Measurements from ENCODE around the gene MIPEP.
A peak's percentile ranks its signal among the peaks of the same experiment; 100 is the strongest.
"Not testable (repeated sequence)": the region's sequence is repeated elsewhere in the genome, so short reads cannot be mapped to it uniquely, and the experiment has no call there.

The MIPEP gene

GRCh38 chr13:23889615-23890607, 711 bp upstream of the MIPEP start:
- H4K20me1 ChIP-seq (ENCODE audit: control insufficient read depth, insufficient read depth, low read depth, low read length): no peaks in the 10 kb centered on the region
- TF ChIP-seq EZH2phosphoT487 (IDR thresholded peaks at IDR 0.05; ENCODE audit: borderline replicate concordance, low read length): no peak
- TF ChIP-seq CTCF (IDR thresholded peaks at IDR 0.05; ENCODE audit: low read depth, low read length, poor library complexity, severe bottlenecking): peak; percentile 48
- H3K9me2 ChIP-seq (replicated peaks; ENCODE audit: control insufficient read depth, low read length): no peaks in the 10 kb centered on the region
- H3K4me1 ChIP-seq (ENCODE audit: control insufficient read depth, low read length): peaks cover 18% of the 10 kb centered on the region
- no peak overlapping the region for H3K27ac ChIP-seq (ENCODE audit: low read depth, low read length)
- H3F3A ChIP-seq (ENCODE audit: control insufficient read depth, insufficient read depth): no peaks in the 10 kb centered on the region
- H3K4me2 ChIP-seq (ENCODE audit: low read length): peak overlapping the region; percentile 75
- no peaks in the 10 kb centered on the region for H3K27me3 ChIP-seq (ENCODE audit: control insufficient read depth, low read length)
- H3K4me3 ChIP-seq (ENCODE audit: low read length): peak overlapping the region; percentile 99
- H3K79me2 ChIP-seq (ENCODE audit: control insufficient read depth, low read length): peaks cover 12% of the 10 kb centered on the region
- H3K36me3 ChIP-seq (ENCODE audit: control insufficient read depth, low read length): peaks cover 3% of the 10 kb centered on the region; the same call in 1 of the 2 replicates
- H3K9me3 ChIP-seq (ENCODE audit: control insufficient read depth, insufficient read depth, low read length): no peaks in the 10 kb centered on the region

- not testable (repeated sequence) for H3K27ac ChIP-seq (ENCODE audit: low read depth, low read length); H3K4me1 ChIP-seq (ENCODE audit: control insufficient read depth, low read length); H4K20me1 ChIP-seq (ENCODE audit: control insufficient read depth, insufficient read depth, low read depth, low read length); H3K27me3 ChIP-seq (ENCODE audit: control insufficient read depth, low read length); H3K9me3 ChIP-seq (ENCODE audit: control insufficient read depth, insufficient read depth, low read length); H3K4me2 ChIP-seq (ENCODE audit: low read length); H3K9me2 ChIP-seq (replicated peaks; ENCODE audit: control insufficient read depth, low read length); H3K4me3 ChIP-seq (ENCODE audit: low read length); H3K36me3 ChIP-seq (ENCODE audit: control insufficient read depth, low read length); H3F3A ChIP-seq (ENCODE audit: control insufficient read depth, insufficient read depth)
- peaks cover 12% of the 10 kb centered on the region for H3K79me2 ChIP-seq (ENCODE audit: control insufficient read depth, low read length)
Measured at GRCh38 chr13:23884361-23884760, 4.8 kb downstream of the MIPEP start.

GRCh38 chr13:23883255-23883654, 5.9 kb downstream of the MIPEP start:
- Histone ChIP-seq H4K20me1 (ENCODE audit: control insufficient read depth, insufficient read depth, low read depth, low read length) (no peaks in the 10 kb centered on the region), H3K36me3 (ENCODE audit: control insufficient read depth, low read length) (peaks cover 11% of the 10 kb centered on the region), H3K4me3 (ENCODE audit: low read length) (no peak overlapping the region), H3K9me3 (ENCODE audit: control insufficient read depth, insufficient read depth, low read length) (no peaks in the 10 kb centered on the region), H3K4me2 (ENCODE audit: low read length) (no peak overlapping the region), H3K9me2 (replicated peaks; ENCODE audit: control insufficient read depth, low read length) (no peaks in the 10 kb centered on the region), H3K27ac (ENCODE audit: low read depth, low read length) (no peak overlapping the region), H3K27me3 (ENCODE audit: control insufficient read depth, low read length) (no peaks in the 10 kb centered on the region), H3F3A (ENCODE audit: control insufficient read depth, insufficient read depth) (no peaks in the 10 kb centered on the region), H3K79me2 (ENCODE audit: control insufficient read depth, low read length) (peaks cover 6% of the 10 kb centered on the region), H3K4me1 (ENCODE audit: control insufficient read depth, low read length) (peaks cover 7% of the 10 kb centered on the region)
- no peak for TF ChIP-seq EZH2phosphoT487 (IDR thresholded peaks at IDR 0.05; ENCODE audit: borderline replicate concordance, low read length)
- no peak for TF ChIP-seq CTCF (IDR thresholded peaks at IDR 0.05; ENCODE audit: low read depth, low read length, poor library complexity, severe bottlenecking)

GRCh38 chr13:23881402-23881800, 7.8 kb downstream of the MIPEP start:
- not testable (repeated sequence) for H3K4me2 ChIP-seq (ENCODE audit: low read length); H3K27me3 ChIP-seq (ENCODE audit: control insufficient read depth, low read length); H3F3A ChIP-seq (ENCODE audit: control insufficient read depth, insufficient read depth); H3K4me3 ChIP-seq (ENCODE audit: low read length); H3K27ac ChIP-seq (ENCODE audit: low read depth, low read length); H3K9me2 ChIP-seq (replicated peaks; ENCODE audit: control insufficient read depth, low read length); H3K9me3 ChIP-seq (ENCODE audit: control insufficient read depth, insufficient read depth, low read length); H3K79me2 ChIP-seq (ENCODE audit: control insufficient read depth, low read length); H3K4me1 ChIP-seq (ENCODE audit: control insufficient read depth, low read length); H4K20me1 ChIP-seq (ENCODE audit: control insufficient read depth, insufficient read depth, low read depth, low read length)
- peaks cover 11% of the 10 kb centered on the region for H3K36me3 ChIP-seq (ENCODE audit: control insufficient read depth, low read length)

GRCh38 chr13:23880493-23881401, 8.5 kb downstream of the MIPEP start:
- H3K9me2 ChIP-seq (replicated peaks; ENCODE audit: control insufficient read depth, low read length); H3K27me3 ChIP-seq (ENCODE audit: control insufficient read depth, low read length); H3K27ac ChIP-seq (ENCODE audit: low read depth, low read length); H3K4me3 ChIP-seq (ENCODE audit: low read length); H3K79me2 ChIP-seq (ENCODE audit: control insufficient read depth, low read length); H3K9me3 ChIP-seq (ENCODE audit: control insufficient read depth, insufficient read depth, low read length); H3K4me2 ChIP-seq (ENCODE audit: low read length); H4K20me1 ChIP-seq (ENCODE audit: control insufficient read depth, insufficient read depth, low read depth, low read length); H3F3A ChIP-seq (ENCODE audit: control insufficient read depth, insufficient read depth); H3K4me1 ChIP-seq (ENCODE audit: control insufficient read depth, low read length): not testable (repeated sequence)
- peaks cover 11% of the 10 kb centered on the region for H3K36me3 ChIP-seq (ENCODE audit: control insufficient read depth, low read length)
